A673 (cell line): ENCODE results near the gene CRHBP. TPM values are rescaled to one million over a fixed set of nuclear protein-coding genes. Genes with fewer than 3 reads are reported as not detected.

Source experiments
- BruUV-seq: library from RNA; stranded (reverse); fragments of 400-500 nt; replicated peaks from 2 replicates; lab custom pipeline; 2021; lab: Mats Ljungman, UMichigan
- CTCF ChIA-PET: fragments of 300-600 bp; sonication (Branson Sonifier 250); formaldehyde crosslinking; loops from one replicate; lab custom pipeline; 2022; ENCODE audit warnings: antibody characterized with exemption; lab: Charles Lee
- POLR2A ChIA-PET: fragments of 300-600 bp; sonication (Branson Sonifier 250); formaldehyde crosslinking; loops from one replicate; lab custom pipeline; 2022; ENCODE audit warnings: antibody characterized with exemption; ENCODE audit not compliant: low non-redundant PET; lab: Charles Lee
- DNase-seq: peaks from one replicate; pipeline ENCODE4 v3.0.0-alpha.2; 2015; ENCODE audit warnings: low spot score
- H3K27ac ChIP-seq: fragments of 200-600 bp; sonication (generic); 2 replicates; pipeline ENCODE4 v1.5.1; 2016; ENCODE audit warnings: mixed run types, low read depth, mild to moderate bottlenecking, mixed read lengths, antibody characterized with exemption, low read length; ENCODE audit not compliant: poor library complexity, severe bottlenecking
- H3K27me3 ChIP-seq: fragments of 200-600 bp; sonication (generic); replicated peaks from 2 replicates; pipeline ENCODE4 v1.6.1; 2017; ENCODE audit warnings: mixed run types, low read depth, mild to moderate bottlenecking, mixed read lengths, antibody characterized with exemption, low read length; ENCODE audit not compliant: insufficient read depth, poor library complexity
- H3K36me3 ChIP-seq: fragments of 200-600 bp; sonication (generic); 2 replicates; pipeline ENCODE4 v1.6.1; 2016; ENCODE audit warnings: mixed run types, mild to moderate bottlenecking, mixed read lengths, antibody characterized with exemption, low read length; ENCODE audit not compliant: insufficient read depth, poor library complexity, severe bottlenecking
- H3K4me1 ChIP-seq: fragments of 200-600 bp; sonication (generic); 2 replicates; pipeline ENCODE4 v1.6.1; 2017; ENCODE audit warnings: mixed run types, mild to moderate bottlenecking, mixed read lengths, antibody characterized with exemption, low read length; ENCODE audit not compliant: insufficient read depth, poor library complexity, severe bottlenecking
- H3K4me3 ChIP-seq: fragments of 200-600 bp; sonication (generic); 2 replicates; pipeline ENCODE4 v1.5.1; 2016; ENCODE audit warnings: low read depth, mixed run types, mild to moderate bottlenecking, mixed read lengths, low read length; ENCODE audit not compliant: poor library complexity, severe bottlenecking
- H3K9me3 ChIP-seq: fragments of 200-600 bp; sonication (generic); 2 replicates; pipeline ENCODE4 v1.6.1; 2016; ENCODE audit warnings: mixed run types, low read depth, mild to moderate bottlenecking, mixed read lengths, antibody characterized with exemption, low read length; ENCODE audit not compliant: poor library complexity, severe bottlenecking
- CTCF ChIP-seq: fragments of 300-800, 200-600 bp; sonication (generic); conservative IDR thresholded peaks from 2 replicates; pipeline ENCODE4 v1.5.1; 2017; ENCODE audit warnings: low read depth, mild to moderate bottlenecking, antibody characterized with exemption, low read length, moderate library complexity, mixed read lengths
- EZH2 ChIP-seq: fragments of 200-600 bp; sonication (generic); IDR thresholded peaks from 2 replicates; pipeline ENCODE4 v1.6.1; 2017; ENCODE audit warnings: borderline replicate concordance, low read depth, mild to moderate bottlenecking, mixed read lengths, antibody characterized with exemption, low read length; ENCODE audit not compliant: poor library complexity, severe bottlenecking
- intact Hi-C: fragments of 100-400 bp; cut with micrococcal nuclease; formaldehyde crosslinking; loops from one replicate; pipeline ENCODE4 v1.10.0; 2022; ENCODE audit not compliant: unreplicated experiment
- total RNA-seq: library from RNA; stranded (reverse); gene quantifications from 2 replicates; pipeline ENCODE4 v1.2.3, GENCODE V29; 2021

CRHBP gene
- total RNA-seq, 1 experiment from 2014 or later, result not detected

GRCh38 chr5:76941000-76941399, 11.8 kb upstream of the CRHBP start:
- Histone ChIP-seq H3K4me1 (no peaks in the 10 kb centered on the region), H3K27me3 (no peaks in the 10 kb centered on the region), H3K27ac (no peak overlapping the region), H3K36me3 (no peaks in the 10 kb centered on the region), H3K9me3 (no peaks in the 10 kb centered on the region), H3K4me3 (no peak overlapping the region)
- DNase-seq, result no peak
- no TSS peak for BruUV-seq
- intact Hi-C loops, result no loop called here
- TF ChIP-seq EZH2 (no peak), CTCF (no peak)
- CTCF ChIA-PET, result no interaction called here
- POLR2A ChIA-PET, result no interaction called here

GRCh38 chr5:76941442-76941841, 11.4 kb upstream of the CRHBP start:
- TF ChIP-seq EZH2, result no peak
- no peak for TF ChIP-seq CTCF
- no peak for DNase-seq
- H3K27me3 ChIP-seq, result no peaks in the 10 kb centered on the region

GRCh38 chr5:76942581-76942980, 10.3 kb upstream of the CRHBP start:
- intact Hi-C loops, result no loop called here
- ChIA-PET POLR2A (no interaction called here), CTCF (no interaction called here)
- Histone ChIP-seq H3K36me3 (no peaks in the 10 kb centered on the region), H3K9me3 (no peaks in the 10 kb centered on the region), H3K27ac (no peak overlapping the region), H3K27me3 (no peaks in the 10 kb centered on the region), H3K4me1 (no peaks in the 10 kb centered on the region), H3K4me3 (no peak overlapping the region)
- no peak for DNase-seq
- BruUV-seq, result no TSS peak
- TF ChIP-seq EZH2, result no peak
- TF ChIP-seq CTCF, result no peak

More at GRCh38 chr5:76941442-76941841, 11.4 kb upstream of the CRHBP start:
- no peaks in the 10 kb centered on the region for H3K9me3 ChIP-seq
- intact Hi-C loops, result no loop called here
- H3K27ac ChIP-seq, result no peak overlapping the region
- CTCF ChIA-PET, result no interaction called here
- no peak overlapping the region for H3K4me3 ChIP-seq
- no peaks in the 10 kb centered on the region for H3K36me3 ChIP-seq
- BruUV-seq, result no TSS peak
- no peaks in the 10 kb centered on the region for H3K4me1 ChIP-seq
- POLR2A ChIA-PET, result no interaction called here
